ENCODE measurements around the gene TCF7L1.
"Not testable (repeated sequence)": the region's sequence is repeated elsewhere in the genome, so short reads cannot be mapped to it uniquely, and the experiment has no call there.

Gene TCF7L1

DNA sequence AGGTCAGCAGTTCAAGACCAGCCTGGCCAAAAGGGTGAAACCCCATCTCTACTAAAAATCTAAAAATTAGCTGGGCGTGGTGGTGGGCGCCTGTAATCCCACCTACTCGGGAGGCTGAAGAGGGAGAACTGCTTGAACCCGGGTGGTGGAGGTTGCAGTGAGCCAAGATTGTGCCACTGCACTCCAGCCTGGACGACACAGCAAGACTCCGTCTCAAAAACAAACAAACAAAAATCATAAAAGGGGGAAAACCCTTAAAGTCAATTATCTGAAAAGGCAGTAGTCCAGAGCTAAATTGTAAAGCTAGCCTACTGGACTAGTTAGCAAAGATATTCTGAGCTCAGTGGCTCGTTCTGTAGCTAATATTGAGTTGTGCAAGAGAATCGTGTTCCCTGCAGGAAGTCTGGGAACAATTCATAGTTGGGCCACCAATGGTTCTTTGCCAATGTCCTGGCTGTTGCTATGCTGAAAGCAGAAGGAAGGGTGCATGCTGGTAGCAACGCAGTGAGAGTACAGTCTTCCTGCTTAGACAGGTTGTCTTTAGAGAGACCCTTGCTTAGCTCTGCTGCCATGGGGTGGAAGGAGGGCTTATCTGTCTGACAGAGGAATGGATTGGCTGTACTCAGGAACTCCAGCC, 190.3 kb downstream of the TCF7L1 start:
- no peaks in the 10 kb centered on the region for H3K27me3 ChIP-seq (ENCODE audit: control insufficient read depth, insufficient read depth, low read length)
- H3K4me1 ChIP-seq (ENCODE audit: control insufficient read depth, insufficient read depth, low read length), result peaks cover 23% of the 10 kb centered on the region
- no peak overlapping the region for H3K27ac ChIP-seq (ENCODE audit: low read depth, low read length)
- no peak overlapping the region for H3K4me3 ChIP-seq (ENCODE audit: low read length)
- no peak overlapping the region for H3K9ac ChIP-seq (ENCODE audit: low read length)
- peaks cover 38% of the 10 kb centered on the region for H3K36me3 ChIP-seq (ENCODE audit: control insufficient read depth, insufficient read depth, low read length)

DNA sequence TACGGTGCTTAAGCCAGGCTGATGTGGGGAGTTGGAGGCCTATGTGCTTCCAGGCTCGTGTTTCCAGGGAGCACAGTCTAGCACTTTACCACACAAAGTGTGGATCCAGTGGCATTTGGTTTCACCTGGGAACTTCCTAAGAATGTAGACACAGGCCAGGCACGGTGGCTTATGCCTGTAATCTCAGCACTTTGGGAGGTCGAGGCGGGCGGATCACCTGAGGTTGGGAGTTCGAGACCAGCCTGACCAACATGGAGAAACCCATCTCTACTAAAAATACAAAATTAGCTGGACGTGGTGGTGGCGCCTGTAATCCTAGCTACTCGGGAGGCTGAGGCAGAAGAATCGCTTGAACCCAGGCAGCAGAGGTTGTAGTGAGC, 190.8 kb downstream of the TCF7L1 start:
- H3K27ac ChIP-seq (ENCODE audit: low read depth, low read length); H3K9ac ChIP-seq (ENCODE audit: low read length); H3K4me3 ChIP-seq (ENCODE audit: low read length); H3K27me3 ChIP-seq (ENCODE audit: control insufficient read depth, insufficient read depth, low read length): not testable (repeated sequence)
- H3K4me1 ChIP-seq (ENCODE audit: control insufficient read depth, insufficient read depth, low read length), result peaks cover 23% of the 10 kb centered on the region
- H3K36me3 ChIP-seq (ENCODE audit: control insufficient read depth, insufficient read depth, low read length), result peaks cover 38% of the 10 kb centered on the region

DNA sequence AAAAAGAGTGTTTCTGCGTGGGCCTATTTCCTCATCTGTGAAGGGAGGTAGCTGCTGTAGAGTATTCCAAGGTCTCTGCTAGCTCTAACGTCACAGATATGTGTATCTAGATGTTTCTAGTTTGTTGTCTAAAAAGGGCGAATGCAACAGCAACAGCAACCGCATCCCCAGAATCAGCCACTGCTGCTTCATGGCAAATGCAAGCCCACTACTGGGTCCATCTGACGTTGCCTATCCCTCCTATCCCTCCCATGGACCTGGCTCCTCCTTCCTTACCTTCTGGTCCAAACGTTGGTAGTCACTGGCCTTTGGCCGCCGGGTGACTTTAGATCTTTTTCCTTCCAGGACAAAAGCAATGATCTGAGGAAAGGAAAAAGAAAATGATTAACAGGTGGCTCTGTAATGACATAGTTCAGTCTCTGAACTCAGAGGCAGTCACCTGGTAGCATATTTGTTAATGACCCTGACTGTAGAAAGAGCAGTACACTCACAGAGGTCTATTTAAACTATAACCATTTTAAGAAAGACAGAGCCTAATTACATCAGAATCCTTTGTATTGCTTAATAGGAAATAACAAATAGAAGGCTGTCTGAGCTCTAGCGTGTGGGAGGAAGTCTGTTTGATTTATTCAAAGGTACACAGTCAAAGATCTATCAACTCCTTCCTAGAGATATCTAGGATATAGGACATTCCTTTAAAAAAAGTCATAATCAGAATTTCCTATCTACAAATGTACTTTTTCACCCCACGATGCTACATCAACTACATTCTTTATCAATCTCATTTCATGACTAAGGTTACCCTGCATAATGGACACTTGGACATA, 191.7 kb downstream of the TCF7L1 start:
- Histone ChIP-seq H3K27me3 (ENCODE audit: control insufficient read depth, insufficient read depth, low read length) (no peaks in the 10 kb centered on the region), H3K9ac (ENCODE audit: low read length) (no peak overlapping the region), H3K4me1 (ENCODE audit: control insufficient read depth, insufficient read depth, low read length) (peaks cover 23% of the 10 kb centered on the region), H3K36me3 (ENCODE audit: control insufficient read depth, insufficient read depth, low read length) (peaks cover 33% of the 10 kb centered on the region), H3K27ac (ENCODE audit: low read depth, low read length) (no peak overlapping the region), H3K4me3 (ENCODE audit: low read length) (peak overlapping the region; percentile 97)

- Histone ChIP-seq H3K9ac (ENCODE audit: low read length) (no peak overlapping the region), H3K4me3 (ENCODE audit: low read length) (peak overlapping the region; percentile 97), H3K27me3 (ENCODE audit: control insufficient read depth, insufficient read depth, low read length) (no peaks in the 10 kb centered on the region), H3K27ac (ENCODE audit: low read depth, low read length) (no peak overlapping the region), H3K36me3 (ENCODE audit: control insufficient read depth, insufficient read depth, low read length) (peaks cover 29% of the 10 kb centered on the region), H3K4me1 (ENCODE audit: control insufficient read depth, insufficient read depth, low read length) (peaks cover 23% of the 10 kb centered on the region)
Measured at GRCh38 chr2:85325466-85325811, 192.2 kb downstream of the TCF7L1 start.

DNA sequence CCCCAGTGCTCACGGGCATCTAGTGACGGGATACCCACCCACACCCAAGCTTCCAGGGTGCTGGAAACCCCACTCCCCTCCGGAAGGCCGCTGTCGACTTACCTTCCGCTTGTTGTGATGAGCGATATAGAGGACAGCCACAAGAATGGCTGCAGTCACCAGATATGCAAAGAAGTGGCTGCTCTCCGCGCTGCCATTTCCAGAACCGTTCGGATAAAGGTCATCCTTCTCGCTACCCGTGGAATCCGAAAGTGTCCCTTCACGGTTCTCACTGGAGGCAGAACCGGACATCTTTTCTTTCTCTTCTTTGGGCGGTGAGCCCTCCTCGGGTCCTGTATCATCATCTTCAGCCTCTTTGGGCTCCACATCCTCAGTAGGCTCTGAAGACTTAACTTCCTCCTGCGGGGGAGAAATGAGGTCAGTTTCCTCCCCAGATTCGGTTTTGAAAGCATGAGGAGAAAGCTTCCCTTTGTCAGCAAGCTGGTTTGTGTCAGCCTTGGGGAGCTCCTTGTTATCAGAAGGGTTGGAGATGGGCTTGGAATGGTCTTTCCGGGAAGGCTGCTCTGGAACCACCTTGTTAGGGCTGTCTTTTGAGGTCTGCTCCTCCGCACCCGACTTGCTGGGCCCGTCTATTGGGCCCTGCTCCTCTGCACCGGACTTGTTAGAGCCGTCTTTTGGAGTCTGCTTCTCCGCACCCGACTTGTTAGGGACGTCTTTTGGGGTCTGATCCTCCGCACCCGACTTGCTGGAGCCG, 193.4 kb downstream of the TCF7L1 start:
- H3K4me3 ChIP-seq (ENCODE audit: low read length), result peak overlapping the region; percentile 97
- peaks cover 19% of the 10 kb centered on the region for H3K36me3 ChIP-seq (ENCODE audit: control insufficient read depth, insufficient read depth, low read length)
- peaks cover 23% of the 10 kb centered on the region for H3K4me1 ChIP-seq (ENCODE audit: control insufficient read depth, insufficient read depth, low read length)
- H3K27me3 ChIP-seq (ENCODE audit: control insufficient read depth, insufficient read depth, low read length), result no peaks in the 10 kb centered on the region
- H3K9ac ChIP-seq (ENCODE audit: low read length), result peak overlapping the region; percentile 80
- peak overlapping the region; percentile 99 for H3K27ac ChIP-seq (ENCODE audit: low read depth, low read length)

DNA sequence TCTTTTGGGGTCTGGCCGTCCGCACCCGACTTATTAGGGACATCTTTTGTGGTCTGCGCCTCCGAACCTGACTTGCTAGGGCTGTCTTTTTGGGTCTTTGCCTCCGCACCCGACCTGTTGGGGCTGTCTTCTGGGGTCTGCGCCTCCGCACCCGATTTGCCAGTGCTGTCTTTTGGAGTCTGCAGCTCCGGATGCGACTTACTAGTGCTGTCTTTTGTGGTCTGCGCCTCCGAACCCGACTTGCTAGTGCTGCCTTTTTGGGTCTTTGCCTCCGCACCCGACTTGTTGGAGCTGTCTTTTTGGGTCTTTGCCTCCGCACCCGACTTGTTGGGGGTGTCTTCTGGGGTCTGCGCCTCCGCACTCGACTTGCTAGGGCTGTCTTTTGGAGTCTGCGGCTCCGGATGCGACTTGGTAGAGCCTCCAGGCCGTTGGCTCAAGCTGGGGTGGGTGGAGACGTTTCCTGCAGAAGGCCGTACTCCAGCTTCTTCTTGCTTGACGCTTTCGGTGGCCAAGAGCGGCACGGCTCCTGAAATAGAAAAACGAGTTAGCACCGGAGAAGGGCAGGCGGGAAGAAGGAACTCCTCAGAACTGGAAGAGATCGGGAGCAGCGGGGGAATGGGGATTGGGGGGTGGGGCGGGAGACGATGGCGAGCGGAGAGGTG, 194.1 kb downstream of the TCF7L1 start:
- peak overlapping the region; percentile 97 for H3K4me3 ChIP-seq (ENCODE audit: low read length)
- H3K27me3 ChIP-seq (ENCODE audit: control insufficient read depth, insufficient read depth, low read length), result no peaks in the 10 kb centered on the region
- H3K27ac ChIP-seq (ENCODE audit: low read depth, low read length), result peak overlapping the region; percentile 99
- H3K9ac ChIP-seq (ENCODE audit: low read length), result peak overlapping the region; percentile 80
- H3K4me1 ChIP-seq (ENCODE audit: control insufficient read depth, insufficient read depth, low read length), result peaks cover 23% of the 10 kb centered on the region
- peaks cover 18% of the 10 kb centered on the region for H3K36me3 ChIP-seq (ENCODE audit: control insufficient read depth, insufficient read depth, low read length)

DNA sequence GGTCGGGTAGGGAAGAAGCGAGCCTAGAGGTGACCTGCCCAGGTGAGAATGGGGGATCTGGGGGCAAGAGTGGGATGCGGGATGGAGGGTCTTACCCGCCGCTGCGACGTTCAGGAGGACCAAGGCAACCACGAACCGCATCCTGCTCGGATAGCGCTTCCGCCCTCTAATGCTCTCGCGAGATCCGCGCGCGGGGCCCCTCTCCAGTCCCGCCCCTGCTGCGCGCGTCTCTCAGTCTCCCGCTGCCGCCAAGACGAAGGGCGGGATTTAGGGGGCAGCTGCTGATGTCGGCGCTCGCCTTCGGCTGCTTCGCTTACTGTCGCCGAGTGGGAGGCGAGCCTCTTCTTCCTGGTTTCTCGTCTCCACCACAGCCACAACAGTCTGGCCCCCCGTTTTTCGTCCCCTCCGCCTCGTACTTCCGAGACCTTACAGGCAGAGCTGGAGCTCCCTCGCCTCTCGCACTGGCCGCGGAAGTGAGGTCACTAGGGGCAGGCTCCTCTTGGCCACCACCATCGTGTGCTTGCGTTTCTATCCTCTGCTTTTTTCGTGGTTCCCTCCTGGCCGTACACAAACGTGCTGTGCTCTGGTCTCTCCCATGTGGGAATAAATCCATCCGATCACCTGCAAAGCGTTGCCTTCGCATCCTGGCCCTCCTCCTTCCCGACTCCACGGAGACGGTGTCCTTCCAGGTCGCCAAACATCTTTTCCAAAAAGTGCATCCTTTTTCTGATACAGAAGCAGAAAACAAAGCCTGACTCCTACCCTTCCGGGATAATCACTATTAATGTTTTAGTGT, 194.8 kb downstream of the TCF7L1 start, which contains the start of gene TGOLN2:
Gene TGOLN2, minus strand, starts transcription at position 168 of the 796 bp plus-strand sequence. Its CDS starts 27 bp downstream, at position 141.
- Histone ChIP-seq H3K4me1 (ENCODE audit: control insufficient read depth, insufficient read depth, low read length) (peaks cover 23% of the 10 kb centered on the region), H3K27me3 (ENCODE audit: control insufficient read depth, insufficient read depth, low read length) (no peaks in the 10 kb centered on the region), H3K27ac (ENCODE audit: low read depth, low read length) (peak within 1 kb of the TSS; percentile 99), H3K9ac (ENCODE audit: low read length) (peak within 1 kb of the TSS; percentile 100), H3K4me3 (ENCODE audit: low read length) (peak within 1 kb of the TSS; percentile 97), H3K36me3 (ENCODE audit: control insufficient read depth, insufficient read depth, low read length) (peaks cover 11% of the 10 kb centered on the region)

GRCh38 chr2:85329181-85329651, 196.0 kb downstream of the TCF7L1 start:
- no peak overlapping the region for H3K4me3 ChIP-seq (ENCODE audit: low read length)
- no peaks in the 10 kb centered on the region for H3K27me3 ChIP-seq (ENCODE audit: control insufficient read depth, insufficient read depth, low read length)

DNA sequence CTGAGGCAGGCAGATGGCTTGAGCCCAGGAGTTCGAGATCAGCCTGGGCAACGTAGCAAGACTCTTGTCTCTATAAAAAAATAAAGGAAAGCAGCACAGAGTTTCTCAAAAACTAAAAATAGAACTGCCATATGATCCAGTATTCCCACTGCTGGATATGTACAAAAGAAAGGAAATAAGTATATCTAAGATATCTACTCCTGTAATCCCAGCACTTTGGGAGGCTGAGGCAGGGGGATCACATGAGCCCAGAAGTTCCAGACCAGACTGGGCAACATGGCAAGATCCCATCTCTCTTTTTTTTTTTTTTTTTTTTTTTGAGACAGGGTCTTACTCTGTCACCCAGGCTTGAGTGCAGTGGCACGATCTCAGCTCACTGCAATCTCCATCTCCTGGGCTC, 196.5 kb downstream of the TCF7L1 start:
- H3K4me1 ChIP-seq (ENCODE audit: control insufficient read depth, insufficient read depth, low read length), result peaks cover 21% of the 10 kb centered on the region
- H3K36me3 ChIP-seq (ENCODE audit: control insufficient read depth, insufficient read depth, low read length); H3K9ac ChIP-seq (ENCODE audit: low read length); H3K27ac ChIP-seq (ENCODE audit: low read depth, low read length); H3K27me3 ChIP-seq (ENCODE audit: control insufficient read depth, insufficient read depth, low read length); H3K4me3 ChIP-seq (ENCODE audit: low read length): not testable (repeated sequence)

More at GRCh38 chr2:85329181-85329651, 196.0 kb downstream of the TCF7L1 start:
- Histone ChIP-seq H3K27ac (ENCODE audit: low read depth, low read length) (no peak overlapping the region), H3K4me1 (ENCODE audit: control insufficient read depth, insufficient read depth, low read length) (peaks cover 23% of the 10 kb centered on the region), H3K9ac (ENCODE audit: low read length) (no peak overlapping the region), H3K36me3 (ENCODE audit: control insufficient read depth, insufficient read depth, low read length) (peaks cover 6% of the 10 kb centered on the region)

GRCh38 chr2:85330839-85331636, 197.8 kb downstream of the TCF7L1 start:
- Histone ChIP-seq H3K27ac (ENCODE audit: low read depth, low read length) (no peak overlapping the region), H3K9ac (ENCODE audit: low read length) (no peak overlapping the region), H3K36me3 (ENCODE audit: control insufficient read depth, insufficient read depth, low read length) (no peaks in the 10 kb centered on the region), H3K27me3 (ENCODE audit: control insufficient read depth, insufficient read depth, low read length) (no peaks in the 10 kb centered on the region), H3K4me1 (ENCODE audit: control insufficient read depth, insufficient read depth, low read length) (peaks cover 12% of the 10 kb centered on the region), H3K4me3 (ENCODE audit: low read length) (no peak overlapping the region)

DNA sequence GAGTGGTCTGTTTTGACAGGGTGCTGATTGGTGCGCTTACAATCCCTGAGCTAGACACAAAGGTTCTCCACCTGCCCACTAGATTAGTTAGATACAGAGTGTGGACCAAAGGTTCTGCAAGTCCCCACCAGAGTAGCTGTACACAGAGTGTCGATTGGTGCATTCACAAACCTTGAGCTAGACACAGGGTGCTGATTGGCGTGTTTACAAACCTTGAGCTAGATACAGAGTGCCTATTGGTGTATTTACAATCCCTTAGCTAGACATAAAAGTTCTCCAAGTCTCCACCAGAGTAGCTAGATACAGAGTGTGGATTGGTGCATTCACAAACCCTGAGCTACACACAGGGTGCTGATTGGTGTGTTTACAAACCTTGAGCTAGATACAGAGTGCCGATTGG, 200.7 kb downstream of the TCF7L1 start:
- H3K4me3 ChIP-seq (ENCODE audit: low read length); H3K4me1 ChIP-seq (ENCODE audit: control insufficient read depth, insufficient read depth, low read length); H3K36me3 ChIP-seq (ENCODE audit: control insufficient read depth, insufficient read depth, low read length); H3K9ac ChIP-seq (ENCODE audit: low read length); H3K27me3 ChIP-seq (ENCODE audit: control insufficient read depth, insufficient read depth, low read length); H3K27ac ChIP-seq (ENCODE audit: low read depth, low read length): not testable (repeated sequence)

All from rectal smooth muscle tissue (tissue), 1 donor.